Loucy (cell line): ENCODE data around the gene CCS.
"Not testable (repeated sequence)": the region's sequence is repeated elsewhere in the genome, so short reads cannot be mapped to it uniquely, and the experiment has no call there.

Experiments
- H2AFZ ChIP-seq: fragments of 200-600 bp; sonication (generic); 2 replicates; pipeline ENCODE4 v1.6.0; 2016; ENCODE audit warnings: antibody characterized with exemption, mild to moderate bottlenecking, low read length, moderate library complexity
- H3F3A ChIP-seq: fragments of 200-600 bp; 2 replicates; pipeline ENCODE4 v1.6.0; 2016; ENCODE audit warnings: antibody characterized with exemption, low read depth, mild to moderate bottlenecking
- H3K27me3 ChIP-seq: fragments of 200-600 bp; sonication (generic); 2 replicates; pipeline ENCODE4 v1.6.1; 2014; ENCODE audit warnings: low read length, mild to moderate bottlenecking; ENCODE audit not compliant: insufficient read depth, poor library complexity, severe bottlenecking
- H3K36me3 ChIP-seq: fragments of 200-600 bp; sonication (generic); 2 replicates; pipeline ENCODE4 v1.6.1; 2016; ENCODE audit warnings: low read length; ENCODE audit not compliant: insufficient read depth
- H3K4me1 ChIP-seq: fragments of 200-600 bp; sonication (generic); 2 replicates; pipeline ENCODE4 v1.5.1; 2014; ENCODE audit warnings: low read length, mild to moderate bottlenecking; ENCODE audit not compliant: insufficient read depth, poor library complexity, severe bottlenecking
- H3K4me2 ChIP-seq: fragments of 200-600 bp; sonication (generic); 2 replicates; pipeline ENCODE4 v1.6.0; 2014; ENCODE audit warnings: antibody characterized with exemption, low read length, low read depth, mild to moderate bottlenecking; ENCODE audit not compliant: poor library complexity, severe bottlenecking
- H3K4me3 ChIP-seq: fragments of 200-600 bp; sonication (generic); 2 replicates; pipeline ENCODE4 v1.5.1; 2014; ENCODE audit warnings: low read length, mild to moderate bottlenecking, mixed read lengths; ENCODE audit not compliant: poor library complexity, severe bottlenecking
- H3K79me2 ChIP-seq: fragments of 200-600 bp; sonication (generic); 2 replicates; pipeline ENCODE4 v1.6.1; 2014; ENCODE audit warnings: low read length; ENCODE audit not compliant: insufficient read depth
- H3K9ac ChIP-seq: fragments of 200-600 bp; sonication (generic); 2 replicates; pipeline ENCODE4 v1.6.0; 2014; ENCODE audit warnings: mild to moderate bottlenecking, low read depth, low read length, moderate library complexity; ENCODE audit not compliant: poor library complexity, severe bottlenecking
- H3K9me2 ChIP-seq: fragments of 200-600 bp; sonication (generic); replicated peaks from 2 replicates; pipeline ENCODE4 v1.6.1; 2016; ENCODE audit warnings: low read depth, low read length, mixed read lengths
- H3K9me3 ChIP-seq: fragments of 200-600 bp; sonication (generic); 2 replicates; pipeline ENCODE4 v1.6.1; 2014; ENCODE audit warnings: mild to moderate bottlenecking, antibody characterized with exemption, low read length, low read depth; ENCODE audit not compliant: insufficient read depth
- H4K20me1 ChIP-seq: fragments of 200-600 bp; sonication (generic); 2 replicates; pipeline ENCODE4 v1.6.0; 2014; ENCODE audit warnings: antibody characterized with exemption, low read length, mild to moderate bottlenecking; ENCODE audit not compliant: insufficient read depth, poor library complexity, severe bottlenecking
- EZH2phosphoT487 ChIP-seq: fragments of 200-600 bp; IDR thresholded peaks from 2 replicates; pipeline ENCODE4 v1.6.1; 2018; ENCODE audit warnings: antibody characterized with exemption, mild to moderate bottlenecking, moderate library complexity, borderline replicate concordance
- TF ChIP-seq, protein P1 (sequence below): fragments of 200-600 bp; sonication (generic); conservative IDR thresholded peaks from 2 replicates; pipeline ENCODE4 v1.5.1; 2014; ENCODE audit warnings: mild to moderate bottlenecking, antibody characterized with exemption, low read length

Gene CCS

DNA sequence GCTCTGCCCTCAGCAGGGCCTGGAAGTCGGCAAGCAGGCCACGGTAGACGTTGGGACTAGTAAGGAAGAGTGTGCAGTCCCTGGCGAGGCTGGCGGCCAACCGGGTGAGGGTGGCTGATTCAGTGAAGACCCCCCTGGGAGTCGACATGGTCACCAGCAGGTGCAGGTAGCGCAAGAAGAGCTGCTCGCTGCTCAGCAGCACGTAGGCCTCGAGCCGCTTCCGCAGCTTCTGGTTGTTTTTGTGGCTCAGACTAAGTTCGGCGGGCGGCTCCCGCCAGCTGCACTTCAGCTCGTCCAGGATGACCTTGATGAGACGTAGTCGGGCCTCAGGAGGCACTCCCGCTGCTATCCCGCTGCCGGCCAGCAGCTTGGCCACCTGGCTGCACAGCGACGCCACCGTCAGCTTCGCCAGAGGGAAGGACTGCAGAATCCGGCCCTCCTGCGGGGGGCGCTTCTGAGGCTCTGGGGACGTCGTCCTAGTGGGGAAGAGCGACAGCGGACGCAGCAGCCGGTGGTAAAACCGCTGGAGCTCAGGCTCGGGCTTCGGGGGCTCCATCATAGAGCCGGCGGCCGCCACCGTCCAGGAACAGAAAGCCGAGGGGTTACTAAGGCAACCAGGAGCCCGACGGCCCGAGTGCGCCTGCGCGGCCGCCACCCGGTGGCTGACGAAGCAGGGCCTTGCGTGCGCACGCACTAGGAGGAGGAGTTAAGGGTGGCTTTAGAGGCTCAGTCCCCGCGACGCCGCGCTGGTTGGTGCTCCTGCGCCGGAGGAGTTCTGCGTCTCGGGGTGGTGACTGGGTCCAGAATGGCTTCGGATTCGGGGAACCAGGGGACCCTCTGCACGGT is at the start of gene CCS, which contains the start of gene CCDC87:
CCS (plus strand) TSS at position 729 of the 846 bp plus-strand sequence; CDS start at position 806, 77 bp downstream.
CCDC87 (minus strand) TSS at position 607 of the 846 bp plus-strand sequence; CDS start at position 559, 48 bp downstream.
- no peaks in the 10 kb centered on the region for H3K27me3 ChIP-seq
- peak within 1 kb of the TSS; percentile 99 for H3K4me3 ChIP-seq
- peaks cover 10% of the 10 kb centered on the region; the same call in 1 of the 2 replicates for H3K79me2 ChIP-seq
- TF ChIP-seq EZH2phosphoT487 = no peak
- TF ChIP-seq, protein P1, sequence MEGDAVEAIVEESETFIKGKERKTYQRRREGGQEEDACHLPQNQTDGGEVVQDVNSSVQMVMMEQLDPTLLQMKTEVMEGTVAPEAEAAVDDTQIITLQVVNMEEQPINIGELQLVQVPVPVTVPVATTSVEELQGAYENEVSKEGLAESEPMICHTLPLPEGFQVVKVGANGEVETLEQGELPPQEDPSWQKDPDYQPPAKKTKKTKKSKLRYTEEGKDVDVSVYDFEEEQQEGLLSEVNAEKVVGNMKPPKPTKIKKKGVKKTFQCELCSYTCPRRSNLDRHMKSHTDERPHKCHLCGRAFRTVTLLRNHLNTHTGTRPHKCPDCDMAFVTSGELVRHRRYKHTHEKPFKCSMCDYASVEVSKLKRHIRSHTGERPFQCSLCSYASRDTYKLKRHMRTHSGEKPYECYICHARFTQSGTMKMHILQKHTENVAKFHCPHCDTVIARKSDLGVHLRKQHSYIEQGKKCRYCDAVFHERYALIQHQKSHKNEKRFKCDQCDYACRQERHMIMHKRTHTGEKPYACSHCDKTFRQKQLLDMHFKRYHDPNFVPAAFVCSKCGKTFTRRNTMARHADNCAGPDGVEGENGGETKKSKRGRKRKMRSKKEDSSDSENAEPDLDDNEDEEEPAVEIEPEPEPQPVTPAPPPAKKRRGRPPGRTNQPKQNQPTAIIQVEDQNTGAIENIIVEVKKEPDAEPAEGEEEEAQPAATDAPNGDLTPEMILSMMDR = peak; percentile 83
- H3K9ac ChIP-seq = peak within 1 kb of the TSS; percentile 90
- H3K36me3 ChIP-seq = no peaks in the 10 kb centered on the region
- no peaks in the 10 kb centered on the region for H4K20me1 ChIP-seq
- H3K9me3 ChIP-seq = no peaks in the 10 kb centered on the region
- no peaks in the 10 kb centered on the region for H3F3A ChIP-seq
- H3K9me2 ChIP-seq = no peaks in the 10 kb centered on the region
- peak within 1 kb of the TSS; percentile 98 for H2AFZ ChIP-seq
- H3K4me1 ChIP-seq = peaks cover 14% of the 10 kb centered on the region
- peak within 1 kb of the TSS; percentile 96 for H3K4me2 ChIP-seq

DNA sequence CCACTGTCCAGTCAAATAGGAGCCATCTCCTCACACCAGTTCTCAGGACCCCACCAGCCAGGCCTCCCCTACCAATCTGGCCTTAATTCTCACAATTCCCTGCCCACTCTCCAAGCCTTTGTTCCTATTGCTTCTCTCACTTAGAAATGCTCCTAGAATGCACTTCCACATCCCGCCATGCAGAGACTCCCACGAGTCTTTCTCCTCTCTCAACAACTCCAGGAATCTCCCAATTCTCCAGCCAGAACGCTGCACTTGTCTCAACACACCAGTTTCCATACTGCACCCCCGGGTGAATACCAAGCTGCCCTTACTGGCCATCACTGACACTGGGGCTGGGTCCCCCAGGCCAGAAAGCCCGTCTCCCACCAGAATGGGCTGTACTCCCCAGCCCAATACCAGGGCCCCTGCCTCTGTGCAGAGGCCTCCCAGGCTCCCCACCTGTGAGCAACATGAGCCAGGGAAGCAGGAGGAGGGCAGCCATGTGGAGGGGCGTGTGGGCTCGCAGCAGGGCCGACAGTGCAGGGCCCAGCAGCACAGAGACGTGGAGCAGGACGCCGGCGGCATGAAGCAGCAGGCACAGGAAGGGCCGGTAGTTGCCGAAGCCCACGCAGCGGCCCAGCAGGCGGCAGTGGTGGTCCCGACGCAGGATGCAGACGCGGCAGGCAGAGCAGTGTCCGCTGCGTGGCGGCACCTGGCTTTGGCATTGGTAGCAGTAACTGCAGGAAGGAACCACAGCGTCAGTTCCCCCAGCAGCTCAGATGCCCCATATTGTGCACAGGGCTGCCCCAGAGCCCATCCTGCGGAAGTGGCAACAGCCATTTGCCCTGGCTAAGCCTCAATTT is 49.5 kb upstream of the CCS start:
- peaks cover 16% of the 10 kb centered on the region for H3K4me1 ChIP-seq
- no peaks in the 10 kb centered on the region for H3K27me3 ChIP-seq
- peak overlapping the region; percentile 95 for H3K4me2 ChIP-seq
- 0 out of 2 replicates have a peak overlapping the region, but pooled peaks have one; percentile 40 for H2AFZ ChIP-seq
- no peaks in the 10 kb centered on the region for H3K9me3 ChIP-seq
- peak overlapping the region; percentile 94 for H3K4me3 ChIP-seq
- peaks cover 37% of the 10 kb centered on the region for H3K79me2 ChIP-seq
- H3K36me3 ChIP-seq = no peaks in the 10 kb centered on the region; the same call in 1 of the 2 replicates
- no peaks in the 10 kb centered on the region for H3K9me2 ChIP-seq
- peak overlapping the region; percentile 93 for H3K9ac ChIP-seq
- H3F3A ChIP-seq = peaks cover 4% of the 10 kb centered on the region; the same call in 1 of the 2 replicates
- H4K20me1 ChIP-seq = no peaks in the 10 kb centered on the region
- TF ChIP-seq, protein P1 = peak; percentile 58
- TF ChIP-seq EZH2phosphoT487 = no peak

DNA sequence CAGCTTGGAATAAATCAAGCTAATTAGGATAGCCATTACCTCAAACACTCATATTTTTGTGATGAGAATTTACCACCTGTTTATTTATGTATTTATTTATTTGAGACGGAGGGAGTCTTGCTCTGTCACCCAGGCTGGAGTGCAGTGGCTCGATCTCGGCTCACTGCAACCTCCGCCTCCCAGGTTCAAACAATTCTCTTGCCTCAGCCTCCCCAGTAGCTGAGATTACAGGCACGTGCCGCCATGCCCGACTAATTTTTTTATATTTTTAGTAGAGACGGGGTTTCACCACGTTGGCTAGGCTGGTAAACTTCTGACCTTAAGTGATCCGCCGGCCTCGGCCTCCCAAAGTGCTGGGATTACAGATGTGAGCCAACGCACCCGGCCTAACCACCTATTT is 48.0 kb upstream of the CCS start:
- Histone ChIP-seq H3K4me2 (peak overlapping the region; percentile 95), H3K9ac (peak overlapping the region; percentile 93), H3K4me1 (peaks cover 16% of the 10 kb centered on the region), H3K4me3 (peak overlapping the region; percentile 94), H3K79me2 (peaks cover 37% of the 10 kb centered on the region)
- not testable (repeated sequence) for H3F3A ChIP-seq, H3K9me2 ChIP-seq, H2AFZ ChIP-seq, H3K36me3 ChIP-seq, H3K27me3 ChIP-seq, H4K20me1 ChIP-seq, H3K9me3 ChIP-seq
